Measurements from ENCODE around the gene EXOSC7. TPM values are rescaled to one million over a fixed set of nuclear protein-coding genes. Genes with fewer than 3 reads are reported as not detected.

EXOSC7 gene
- total RNA-seq, 1 experiment from 2014 or later, result 88.7 TPM

- Histone ChIP-seq H2BK12ac (ENCODE audit: insufficient read length, low read depth, low read length) (no peak overlapping the region), H2AFZ (ENCODE audit: low read length) (no peak overlapping the region), H4K5ac (ENCODE audit: insufficient read length, low read depth, low read length) (no peak overlapping the region), H2BK120ac (ENCODE audit: low read depth, low read length, poor library complexity, severe bottlenecking) (no peak overlapping the region), H3K14ac (ENCODE audit: insufficient read depth, low read length) (no peak overlapping the region), H3K23me2 (ENCODE audit: insufficient read length, low read depth, low read length, poor library complexity, severe bottlenecking) (peaks cover 4% of the 10 kb centered on the region), H3K18ac (ENCODE audit: insufficient read length, low read depth, low read length) (no peak overlapping the region), H3K27me3 (ENCODE audit: insufficient read depth, low read length) (peaks cover 20% of the 10 kb centered on the region; the same call in 1 of the 2 replicates), H3K79me2 (ENCODE audit: insufficient read depth, low read length) (no peaks in the 10 kb centered on the region), H3T11ph (ENCODE audit: low read length) (no peak overlapping the region), H3K4me2 (ENCODE audit: insufficient read depth, insufficient read length, low read length) (no peak overlapping the region), H4K20me1 (ENCODE audit: control insufficient read depth, insufficient read depth, insufficient read length) (no peaks in the 10 kb centered on the region), H3K56ac (ENCODE audit: insufficient read length, low read depth, low read length) (no peak overlapping the region), H4K8ac (replicated peaks; ENCODE audit: insufficient read length, low read depth, low read length) (no peak overlapping the region), H2AK5ac (ENCODE audit: insufficient read length, low read length) (no peak overlapping the region), H3K27ac (ENCODE audit: insufficient read length, low read depth, low read length) (no peak overlapping the region), H2BK15ac (ENCODE audit: low read depth, low read length) (no peak overlapping the region), H3K9me3 (ENCODE audit: control insufficient read depth, low read depth, low read length) (no peaks in the 10 kb centered on the region), H2BK20ac (ENCODE audit: low read depth, low read length, poor library complexity, severe bottlenecking) (no peak overlapping the region), H3K4me1 (ENCODE audit: insufficient read depth, low read length) (no peaks in the 10 kb centered on the region; the same call in 1 of the 2 replicates), H2BK5ac (ENCODE audit: insufficient read length, low read length) (no peak overlapping the region), H3K23ac (ENCODE audit: insufficient read length, low read depth, low read length) (no peak overlapping the region), H3K4ac (ENCODE audit: low read depth, low read length) (no peak overlapping the region), H3K9ac (ENCODE audit: extremely low read depth, insufficient read length, low read length) (no peak overlapping the region), H3K79me1 (ENCODE audit: insufficient read depth, low read depth, low read length, poor library complexity, severe bottlenecking) (no peaks in the 10 kb centered on the region), H4K91ac (ENCODE audit: insufficient read length, low read depth, low read length) (no peak overlapping the region)
- Mint-ChIP-seq H3K27ac (no peak overlapping the region; a peak in 1 of 7 replicates), H3K4me3 (no peak overlapping the region), H3K36me3 (ENCODE audit: insufficient read depth in 1 of 3, low read depth in 3 of 3) (no peaks in the 10 kb centered on the region), H3K27me3 (ENCODE audit: low read depth) (peaks cover 69% of the 10 kb centered on the region), H3K4me1 (peaks cover 24 to 27% of the 10 kb centered on the region in 2 experiments), H3K9me3 (0 out of 5 replicates have a peak, but pooled peaks cover 0 to 2% of the 10 kb centered on the region in 2 experiments)
- DNase-seq, result no peak
- no peak for TF ChIP-seq CTCF (conservative IDR thresholded peaks at IDR 0.05)
- no CpG with 5 or more reads among the region's 3 CpGs for WGBS (ENCODE audit: extremely low coverage, insufficient read length, low lambda C conversion rate)
Measured at GRCh38 chr3:45034612-45035252, 58.7 kb downstream of the EXOSC7 start.
